GM23338 (cell line): ENCODE results near the gene PPHLN1.

Source experiments
- CREB1 ChIP-seq: fragments of 250-450 bp; sonication (Bioruptor Pico); IDR thresholded peaks from 2 replicates; pipeline ENCODE4 v1.5.0; 2020; ENCODE audit warnings: low read depth, mild to moderate bottlenecking, moderate library complexity
- EZH2 ChIP-seq: fragments of 200-600 bp; sonication (generic); IDR thresholded peaks from one replicate; pipeline ENCODE4 v1.8.0; 2017; ENCODE audit warnings: antibody characterized with exemption, mild to moderate bottlenecking, low read depth; ENCODE audit not compliant: unreplicated experiment
- EZH2phosphoT487 ChIP-seq: fragments of 200-600 bp; sonication (generic); IDR thresholded peaks from one replicate; pipeline ENCODE4 v1.8.1; 2018; ENCODE audit warnings: antibody characterized with exemption; ENCODE audit not compliant: unreplicated experiment
- JUNB ChIP-seq: IDR thresholded peaks from one replicate; pipeline ENCODE4 v1.6.1; 2016; ENCODE audit warnings: antibody characterized with exemption; ENCODE audit not compliant: unreplicated experiment
- NANOG ChIP-seq: IDR thresholded peaks from 2 replicates; pipeline ENCODE4 v1.6.1; 2016; ENCODE audit warnings: antibody characterized with exemption, borderline replicate concordance
- POLR2AphosphoS5 ChIP-seq: IDR thresholded peaks from 2 replicates; pipeline ENCODE4 v1.6.1; 2016; ENCODE audit warnings: antibody characterized with exemption, low read depth
- STAT1 ChIP-seq: IDR thresholded peaks from one replicate; pipeline ENCODE4 v1.6.1; 2016; ENCODE audit warnings: antibody characterized with exemption; ENCODE audit not compliant: unreplicated experiment
- ZNF114 ChIP-seq: fragments of 250-450 bp; sonication (Bioruptor Pico); IDR thresholded peaks from 2 replicates; pipeline ENCODE4 v1.5.0; 2020; ENCODE audit warnings: mild to moderate bottlenecking, moderate library complexity
- ZNF331 ChIP-seq: fragments of 250-450 bp; sonication (Bioruptor Pico); IDR thresholded peaks from 2 replicates; pipeline ENCODE4 v1.5.0; 2020; ENCODE audit warnings: low read depth, mild to moderate bottlenecking, moderate library complexity
- TF ChIP-seq, protein P1 (sequence below), 2 experiments: fragments of 200-600 bp in 1 of 2; sonication (generic) in 1 of 2; conservative IDR thresholded peaks; 2 replicates each; pipeline versions ENCODE4 v1.5.1 to v1.6.1; 2016 to 2017; ENCODE audit warnings: antibody characterized with exemption in 2 of 2, low read depth in 2 of 2, mild to moderate bottlenecking in 2 of 2, moderate library complexity in 1 of 2
- TF ChIP-seq, protein P2 (sequence below): IDR thresholded peaks from 2 replicates; pipeline ENCODE4 v1.6.1; 2016; ENCODE audit warnings: antibody characterized with exemption
- TF ChIP-seq, protein P3 (sequence below): IDR thresholded peaks from one replicate; pipeline ENCODE4 v1.6.1; 2018; ENCODE audit warnings: antibody characterized with exemption; ENCODE audit not compliant: unreplicated experiment

DNA sequence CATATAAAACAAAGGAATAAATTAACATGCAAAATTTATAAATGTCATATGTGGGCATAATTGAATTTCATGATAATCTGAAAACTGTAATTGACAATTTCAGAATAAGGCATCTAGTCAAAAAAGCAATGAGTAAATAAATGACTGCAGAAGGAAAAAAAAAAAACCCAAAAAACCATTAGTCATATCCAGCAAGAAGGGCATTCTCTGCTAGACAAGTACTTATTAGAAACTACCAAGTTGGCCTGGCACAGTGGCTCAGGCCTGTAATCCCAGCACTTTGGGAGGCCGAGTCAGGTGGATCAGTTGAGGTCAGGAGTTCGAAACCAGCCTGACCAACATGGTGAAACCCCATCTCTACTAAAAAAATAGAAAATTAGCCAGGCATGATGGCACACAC, 17.6 kb upstream of the PPHLN1 start:
- TF ChIP-seq, protein P1, sequence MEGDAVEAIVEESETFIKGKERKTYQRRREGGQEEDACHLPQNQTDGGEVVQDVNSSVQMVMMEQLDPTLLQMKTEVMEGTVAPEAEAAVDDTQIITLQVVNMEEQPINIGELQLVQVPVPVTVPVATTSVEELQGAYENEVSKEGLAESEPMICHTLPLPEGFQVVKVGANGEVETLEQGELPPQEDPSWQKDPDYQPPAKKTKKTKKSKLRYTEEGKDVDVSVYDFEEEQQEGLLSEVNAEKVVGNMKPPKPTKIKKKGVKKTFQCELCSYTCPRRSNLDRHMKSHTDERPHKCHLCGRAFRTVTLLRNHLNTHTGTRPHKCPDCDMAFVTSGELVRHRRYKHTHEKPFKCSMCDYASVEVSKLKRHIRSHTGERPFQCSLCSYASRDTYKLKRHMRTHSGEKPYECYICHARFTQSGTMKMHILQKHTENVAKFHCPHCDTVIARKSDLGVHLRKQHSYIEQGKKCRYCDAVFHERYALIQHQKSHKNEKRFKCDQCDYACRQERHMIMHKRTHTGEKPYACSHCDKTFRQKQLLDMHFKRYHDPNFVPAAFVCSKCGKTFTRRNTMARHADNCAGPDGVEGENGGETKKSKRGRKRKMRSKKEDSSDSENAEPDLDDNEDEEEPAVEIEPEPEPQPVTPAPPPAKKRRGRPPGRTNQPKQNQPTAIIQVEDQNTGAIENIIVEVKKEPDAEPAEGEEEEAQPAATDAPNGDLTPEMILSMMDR (conservative IDR thresholded peaks at IDR 0.05; ENCODE audit: low read depth in 2 of 2), result no peak
- TF ChIP-seq, protein P2, sequence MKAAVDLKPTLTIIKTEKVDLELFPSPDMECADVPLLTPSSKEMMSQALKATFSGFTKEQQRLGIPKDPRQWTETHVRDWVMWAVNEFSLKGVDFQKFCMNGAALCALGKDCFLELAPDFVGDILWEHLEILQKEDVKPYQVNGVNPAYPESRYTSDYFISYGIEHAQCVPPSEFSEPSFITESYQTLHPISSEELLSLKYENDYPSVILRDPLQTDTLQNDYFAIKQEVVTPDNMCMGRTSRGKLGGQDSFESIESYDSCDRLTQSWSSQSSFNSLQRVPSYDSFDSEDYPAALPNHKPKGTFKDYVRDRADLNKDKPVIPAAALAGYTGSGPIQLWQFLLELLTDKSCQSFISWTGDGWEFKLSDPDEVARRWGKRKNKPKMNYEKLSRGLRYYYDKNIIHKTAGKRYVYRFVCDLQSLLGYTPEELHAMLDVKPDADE, result no peak
- TF ChIP-seq EZH2 (no peak), ZNF114 (CRISPR knock-in tag) (no peak), EZH2phosphoT487 (no peak), POLR2AphosphoS5 (no peak), STAT1 (no peak), CREB1 (CRISPR knock-in tag) (no peak), NANOG (no peak), JUNB (no peak), ZNF331 (CRISPR knock-in tag) (no peak)
- TF ChIP-seq, protein P3, sequence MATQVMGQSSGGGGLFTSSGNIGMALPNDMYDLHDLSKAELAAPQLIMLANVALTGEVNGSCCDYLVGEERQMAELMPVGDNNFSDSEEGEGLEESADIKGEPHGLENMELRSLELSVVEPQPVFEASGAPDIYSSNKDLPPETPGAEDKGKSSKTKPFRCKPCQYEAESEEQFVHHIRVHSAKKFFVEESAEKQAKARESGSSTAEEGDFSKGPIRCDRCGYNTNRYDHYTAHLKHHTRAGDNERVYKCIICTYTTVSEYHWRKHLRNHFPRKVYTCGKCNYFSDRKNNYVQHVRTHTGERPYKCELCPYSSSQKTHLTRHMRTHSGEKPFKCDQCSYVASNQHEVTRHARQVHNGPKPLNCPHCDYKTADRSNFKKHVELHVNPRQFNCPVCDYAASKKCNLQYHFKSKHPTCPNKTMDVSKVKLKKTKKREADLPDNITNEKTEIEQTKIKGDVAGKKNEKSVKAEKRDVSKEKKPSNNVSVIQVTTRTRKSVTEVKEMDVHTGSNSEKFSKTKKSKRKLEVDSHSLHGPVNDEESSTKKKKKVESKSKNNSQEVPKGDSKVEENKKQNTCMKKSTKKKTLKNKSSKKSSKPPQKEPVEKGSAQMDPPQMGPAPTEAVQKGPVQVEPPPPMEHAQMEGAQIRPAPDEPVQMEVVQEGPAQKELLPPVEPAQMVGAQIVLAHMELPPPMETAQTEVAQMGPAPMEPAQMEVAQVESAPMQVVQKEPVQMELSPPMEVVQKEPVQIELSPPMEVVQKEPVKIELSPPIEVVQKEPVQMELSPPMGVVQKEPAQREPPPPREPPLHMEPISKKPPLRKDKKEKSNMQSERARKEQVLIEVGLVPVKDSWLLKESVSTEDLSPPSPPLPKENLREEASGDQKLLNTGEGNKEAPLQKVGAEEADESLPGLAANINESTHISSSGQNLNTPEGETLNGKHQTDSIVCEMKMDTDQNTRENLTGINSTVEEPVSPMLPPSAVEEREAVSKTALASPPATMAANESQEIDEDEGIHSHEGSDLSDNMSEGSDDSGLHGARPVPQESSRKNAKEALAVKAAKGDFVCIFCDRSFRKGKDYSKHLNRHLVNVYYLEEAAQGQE, result no peak
